ENCODE data around the gene PTGDR2. TPM values are rescaled to one million over a fixed set of nuclear protein-coding genes. Genes with fewer than 3 reads are reported as not detected.
"Not testable (repeated sequence)": the region's sequence is repeated elsewhere in the genome, so short reads cannot be mapped to it uniquely, and the experiment has no call there.

PTGDR2 gene
- total RNA-seq, 1 experiment from 2014 or later, result 0.31 TPM

- BruUV-seq (replicated peaks), result no TSS peak
- no peak for TF ChIP-seq CTCF (IDR thresholded peaks at IDR 0.05; ENCODE audit: unreplicated experiment)
- H3K4me1 Mint-ChIP-seq (ENCODE audit: low read depth, unreplicated experiment), result no peaks in the 10 kb centered on the region
- H3K27ac Mint-ChIP-seq (ENCODE audit: unreplicated experiment), result no peak overlapping the region
- H3K4me3 Mint-ChIP-seq (ENCODE audit: low read depth, unreplicated experiment), result no peak overlapping the region
- H3K36me3 Mint-ChIP-seq (ENCODE audit: insufficient read depth, unreplicated experiment), result no peaks in the 10 kb centered on the region
- CTCF ChIA-PET, result interaction anchor here (0.8 to 2.7 kb wide), 8 partner anchors 8 to 581 kb away, joined by 3 to 54 read pairs (median 4); no protein-coding TSS in a partner anchor
- no peak for DNase-seq
- peaks cover 56% of the 10 kb centered on the region for H3K27me3 Mint-ChIP-seq (ENCODE audit: unreplicated experiment)
- intact Hi-C loops (cut with micrococcal nuclease; ENCODE audit: unreplicated experiment), result loop anchor here (1.0 to 5.0 kb wide), 5 partner anchors 56 to 357 kb away; no protein-coding TSS in a partner anchor
- no peaks in the 10 kb centered on the region for H3K9me3 Mint-ChIP-seq (ENCODE audit: low read depth, unreplicated experiment)
These were observed 25.1 kb downstream of the PTGDR2 start for GRCh38 chr11:60830478-60831142.

GRCh38 chr11:60825790-60826189 lies 30.0 kb downstream of the PTGDR2 start:
- Mint-ChIP-seq H3K9me3 (ENCODE audit: low read depth, unreplicated experiment) (no peaks in the 10 kb centered on the region), H3K27me3 (ENCODE audit: unreplicated experiment) (peaks cover 36% of the 10 kb centered on the region), H3K27ac (ENCODE audit: unreplicated experiment) (no peak overlapping the region), H3K4me1 (ENCODE audit: low read depth, unreplicated experiment) (no peaks in the 10 kb centered on the region), H3K4me3 (ENCODE audit: low read depth, unreplicated experiment) (no peak overlapping the region), H3K36me3 (ENCODE audit: insufficient read depth, unreplicated experiment) (no peaks in the 10 kb centered on the region)
- no peak for TF ChIP-seq CTCF (IDR thresholded peaks at IDR 0.05; ENCODE audit: unreplicated experiment)
- no TSS peak for BruUV-seq (replicated peaks)
- no peak for DNase-seq
- intact Hi-C loops (cut with micrococcal nuclease; ENCODE audit: unreplicated experiment), result no loop called here
- CTCF ChIA-PET, result no interaction called here

GRCh38 chr11:60825118-60825517 lies 30.6 kb downstream of the PTGDR2 start:
- Mint-ChIP-seq H3K27ac (ENCODE audit: unreplicated experiment) (no peak overlapping the region), H3K4me3 (ENCODE audit: low read depth, unreplicated experiment) (no peak overlapping the region), H3K27me3 (ENCODE audit: unreplicated experiment) (peaks cover 43% of the 10 kb centered on the region), H3K9me3 (ENCODE audit: low read depth, unreplicated experiment) (no peaks in the 10 kb centered on the region), H3K36me3 (ENCODE audit: insufficient read depth, unreplicated experiment) (no peaks in the 10 kb centered on the region), H3K4me1 (ENCODE audit: low read depth, unreplicated experiment) (no peaks in the 10 kb centered on the region)
- no peak for TF ChIP-seq CTCF (IDR thresholded peaks at IDR 0.05; ENCODE audit: unreplicated experiment)
- BruUV-seq (replicated peaks), result no TSS peak
- intact Hi-C loops (cut with micrococcal nuclease; ENCODE audit: unreplicated experiment), result no loop called here
- CTCF ChIA-PET, result no interaction called here
- DNase-seq, result no peak

GRCh38 chr11:60823745-60824306 lies 31.9 kb downstream of the PTGDR2 start:
- H3K36me3 Mint-ChIP-seq (ENCODE audit: insufficient read depth, unreplicated experiment); CTCF ChIA-PET; DNase-seq; H3K4me3 Mint-ChIP-seq (ENCODE audit: low read depth, unreplicated experiment); BruUV-seq (replicated peaks); H3K4me1 Mint-ChIP-seq (ENCODE audit: low read depth, unreplicated experiment); intact Hi-C loops (cut with micrococcal nuclease; ENCODE audit: unreplicated experiment); H3K9me3 Mint-ChIP-seq (ENCODE audit: low read depth, unreplicated experiment); H3K27ac Mint-ChIP-seq (ENCODE audit: unreplicated experiment): not testable (repeated sequence)
- peaks cover 52% of the 10 kb centered on the region for H3K27me3 Mint-ChIP-seq (ENCODE audit: unreplicated experiment)

All from Calu3 (cell line).